ENCODE results near the gene LRRC58. TPM values are rescaled to one million over a fixed set of nuclear protein-coding genes. Genes with fewer than 3 reads are reported as not detected.
"Not testable (repeated sequence)": the region's sequence is repeated elsewhere in the genome, so short reads cannot be mapped to it uniquely, and the experiment has no call there.

Gene LRRC58
- total and polyA plus RNA-seq, 7 donors = 4.2 to 48.5 (median 34.5) TPM

DNA sequence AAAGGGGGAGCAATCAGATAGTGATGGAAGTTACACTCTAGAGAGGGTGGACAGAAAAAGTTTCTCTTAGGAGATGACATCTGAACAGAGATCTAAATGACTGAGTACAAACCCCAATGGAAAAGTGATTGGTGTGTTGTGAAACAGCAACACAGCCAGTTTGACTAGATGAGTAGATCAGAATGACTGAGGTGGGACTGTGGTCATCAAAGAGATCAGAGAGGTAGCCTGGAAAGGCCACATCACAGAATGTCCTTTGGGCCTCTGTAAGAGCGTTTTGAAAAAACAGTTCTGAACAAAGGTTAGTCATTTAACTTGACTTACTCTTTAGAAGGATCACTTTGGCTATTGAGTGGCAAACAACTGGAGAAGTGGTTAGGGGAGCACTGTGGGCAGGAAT, 10.6 kb downstream of the LRRC58 start:
- intact Hi-C loops (cut with DNase I) = no loop called here
- no peak overlapping the region for H3K4me3 ChIP-seq

DNA sequence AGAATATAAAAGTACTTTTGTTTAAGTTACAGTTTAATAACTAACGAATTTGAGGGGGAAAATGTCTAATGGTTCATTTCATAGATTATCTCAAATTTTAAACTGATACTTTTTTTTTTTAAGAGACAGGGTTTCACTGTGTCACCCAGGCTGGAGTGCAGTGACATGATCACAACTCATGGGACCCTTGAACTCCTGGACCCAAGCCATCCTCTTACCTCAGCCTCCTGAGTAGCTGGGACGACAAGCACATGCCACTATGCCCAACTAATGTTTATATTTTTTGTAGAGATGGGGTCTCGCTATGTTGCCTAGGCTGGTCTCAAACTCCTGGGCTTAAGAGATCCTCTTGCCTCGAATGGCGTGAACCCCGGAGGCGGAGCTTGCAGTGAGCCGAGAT, 16.5 kb downstream of the LRRC58 start:
- Histone ChIP-seq H3K4me3 (no peak overlapping the region), H3K9me3 (no peaks in the 10 kb centered on the region), H3K27me3 (no peaks in the 10 kb centered on the region), H3K36me3 (peaks cover 3 to 73% (median 25%) of the 10 kb centered on the region in 4 donors), H3K27ac (no peak overlapping the region), H3K4me1 (no peaks in the 10 kb centered on the region)
- TF ChIP-seq POLR2A (IDR thresholded peaks at IDR 0.05) (no peak), EP300 (IDR thresholded peaks at IDR 0.05) (no peak)
- TF ChIP-seq, protein P1, sequence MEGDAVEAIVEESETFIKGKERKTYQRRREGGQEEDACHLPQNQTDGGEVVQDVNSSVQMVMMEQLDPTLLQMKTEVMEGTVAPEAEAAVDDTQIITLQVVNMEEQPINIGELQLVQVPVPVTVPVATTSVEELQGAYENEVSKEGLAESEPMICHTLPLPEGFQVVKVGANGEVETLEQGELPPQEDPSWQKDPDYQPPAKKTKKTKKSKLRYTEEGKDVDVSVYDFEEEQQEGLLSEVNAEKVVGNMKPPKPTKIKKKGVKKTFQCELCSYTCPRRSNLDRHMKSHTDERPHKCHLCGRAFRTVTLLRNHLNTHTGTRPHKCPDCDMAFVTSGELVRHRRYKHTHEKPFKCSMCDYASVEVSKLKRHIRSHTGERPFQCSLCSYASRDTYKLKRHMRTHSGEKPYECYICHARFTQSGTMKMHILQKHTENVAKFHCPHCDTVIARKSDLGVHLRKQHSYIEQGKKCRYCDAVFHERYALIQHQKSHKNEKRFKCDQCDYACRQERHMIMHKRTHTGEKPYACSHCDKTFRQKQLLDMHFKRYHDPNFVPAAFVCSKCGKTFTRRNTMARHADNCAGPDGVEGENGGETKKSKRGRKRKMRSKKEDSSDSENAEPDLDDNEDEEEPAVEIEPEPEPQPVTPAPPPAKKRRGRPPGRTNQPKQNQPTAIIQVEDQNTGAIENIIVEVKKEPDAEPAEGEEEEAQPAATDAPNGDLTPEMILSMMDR (IDR thresholded peaks at IDR 0.05) = no peak
- intact Hi-C loops (cut with DNase I) = no loop called here
- DNase-seq = no peak
- 95 to 96% methylated on average over 8 of the region's 8 CpGs for WGBS, 2 donors

More for the DNA sequence above, 10.6 kb downstream of the LRRC58 start:
- WGBS, 2 donors = 87 to 94% methylated on average over 1 of the region's 1 CpG
- no peak for DNase-seq
- H3K9me3 ChIP-seq = peaks cover 0 to 5% (median 0%) of the 10 kb centered on the region in 4 donors
- no peak overlapping the region for H3K27ac ChIP-seq
- H3K36me3 ChIP-seq = peaks cover 0 to 15% (median 9%) of the 10 kb centered on the region in 4 donors
- peaks cover 0 to 9% (median 0%) of the 10 kb centered on the region in 4 donors for H3K4me1 ChIP-seq
- TF ChIP-seq, protein P1 (IDR thresholded peaks at IDR 0.05) = no peak
- TF ChIP-seq EP300 (IDR thresholded peaks at IDR 0.05) (no peak), POLR2A (IDR thresholded peaks at IDR 0.05) (no peak), POLR2AphosphoS5 (IDR thresholded peaks at IDR 0.05) (no peak)
- H3K27me3 ChIP-seq = no peaks in the 10 kb centered on the region

DNA sequence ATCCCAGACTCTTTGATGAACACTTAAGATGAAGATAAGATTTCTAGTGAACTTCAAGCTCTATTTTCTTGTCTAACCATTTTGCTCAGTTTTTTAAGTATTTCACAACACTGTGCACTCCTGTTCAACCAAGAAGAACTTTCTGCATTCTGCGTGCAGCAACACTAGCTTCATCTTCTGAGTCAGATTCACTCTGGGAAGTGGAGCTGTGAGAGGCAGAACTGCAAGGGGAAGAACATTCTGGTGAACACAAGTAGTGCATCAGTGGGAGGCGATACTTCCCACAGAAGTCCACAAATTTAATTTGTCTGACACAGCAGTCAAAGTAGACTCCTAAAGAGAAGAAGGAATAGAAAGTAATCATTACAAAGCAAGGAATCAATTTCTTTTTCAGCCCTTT, 18.1 kb downstream of the LRRC58 start:
- H3K36me3 ChIP-seq = peaks cover 3 to 75% (median 25%) of the 10 kb centered on the region in 4 donors
- intact Hi-C loops (cut with DNase I) = no loop called here
- H3K4me3 ChIP-seq = no peak overlapping the region

DNA sequence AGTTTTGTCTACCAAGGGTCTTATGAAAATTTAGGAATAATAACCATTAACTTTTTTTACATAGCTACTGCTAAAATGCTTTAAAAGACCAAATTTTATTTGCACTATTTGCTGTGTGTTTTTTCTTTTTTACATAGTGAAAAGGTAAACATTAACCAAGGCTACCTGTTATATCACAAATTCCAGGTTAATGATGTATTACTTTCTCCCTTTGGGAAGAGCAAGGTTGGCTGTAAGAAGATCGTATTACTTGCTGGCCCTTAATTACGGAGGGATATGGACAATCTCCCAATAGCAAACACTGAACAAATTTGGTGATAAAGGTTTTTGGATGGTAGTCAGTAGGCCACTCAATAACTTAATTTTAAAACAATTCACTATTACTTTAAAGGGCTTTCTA, 22.4 kb downstream of the LRRC58 start:
- Histone ChIP-seq H3K36me3 (peaks cover 0 to 69% (median 17%) of the 10 kb centered on the region in 4 donors), H3K27me3 (no peaks in the 10 kb centered on the region), H3K9me3 (no peaks in the 10 kb centered on the region), H3K27ac (no peak overlapping the region), H3K4me1 (no peaks in the 10 kb centered on the region), H3K4me3 (no peak overlapping the region)
- no peak for DNase-seq
- TF ChIP-seq, protein P1 (IDR thresholded peaks at IDR 0.05) = no peak
- TF ChIP-seq POLR2AphosphoS5 (IDR thresholded peaks at IDR 0.05) (no peak), EP300 (IDR thresholded peaks at IDR 0.05) (no peak), POLR2A (IDR thresholded peaks at IDR 0.05) (no peak)
- 67 to 92% methylated on average over 2 of the region's 2 CpGs for WGBS, 2 donors
- intact Hi-C loops (cut with DNase I) = no loop called here

More for the DNA sequence above, 18.1 kb downstream of the LRRC58 start:
- TF ChIP-seq POLR2A (IDR thresholded peaks at IDR 0.05) (no peak), POLR2AphosphoS5 (IDR thresholded peaks at IDR 0.05) (no peak), EP300 (IDR thresholded peaks at IDR 0.05) (no peak)
- TF ChIP-seq, protein P1 (IDR thresholded peaks at IDR 0.05) = no peak
- WGBS, 2 donors = 89 to 94% methylated on average over 2 of the region's 2 CpGs
- H3K27me3 ChIP-seq = no peaks in the 10 kb centered on the region
- no peak for DNase-seq
- no peak overlapping the region for H3K27ac ChIP-seq
- no peaks in the 10 kb centered on the region for H3K9me3 ChIP-seq
- H3K4me1 ChIP-seq = no peaks in the 10 kb centered on the region

DNA sequence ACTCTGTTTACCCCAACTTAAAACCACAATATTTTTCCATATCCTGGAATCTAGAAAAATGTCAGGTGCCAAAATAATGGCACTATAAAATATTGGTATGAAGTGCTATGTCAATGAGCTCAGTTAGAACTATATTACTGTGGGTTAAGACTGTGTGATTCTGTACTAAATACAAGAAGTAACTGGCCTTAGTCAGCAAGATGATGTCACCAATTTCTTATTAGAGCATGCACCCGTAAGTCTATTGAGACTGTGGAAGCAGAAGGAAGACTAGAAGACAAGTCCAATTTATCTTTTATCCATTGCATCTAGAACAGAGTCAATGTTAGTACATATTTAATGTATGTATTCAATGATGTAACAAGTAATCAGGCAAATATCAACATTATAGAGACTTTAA, 25.0 kb downstream of the LRRC58 start:
- Histone ChIP-seq H3K4me1 (no peaks in the 10 kb centered on the region), H3K27me3 (no peaks in the 10 kb centered on the region), H3K4me3 (no peak overlapping the region), H3K36me3 (peaks cover 0 to 43% (median 2%) of the 10 kb centered on the region in 4 donors), H3K9me3 (no peaks in the 10 kb centered on the region), H3K27ac (no peak overlapping the region)
- no peak for DNase-seq
- intact Hi-C loops (cut with DNase I) = no loop called here
- TF ChIP-seq POLR2A (IDR thresholded peaks at IDR 0.05) (no peak), POLR2AphosphoS5 (IDR thresholded peaks at IDR 0.05) (no peak), EP300 (IDR thresholded peaks at IDR 0.05) (no peak)
- TF ChIP-seq, protein P1 (IDR thresholded peaks at IDR 0.05) = no peak
- WGBS, 2 donors = 73 to 88% methylated on average over 1 of the region's 1 CpG

DNA sequence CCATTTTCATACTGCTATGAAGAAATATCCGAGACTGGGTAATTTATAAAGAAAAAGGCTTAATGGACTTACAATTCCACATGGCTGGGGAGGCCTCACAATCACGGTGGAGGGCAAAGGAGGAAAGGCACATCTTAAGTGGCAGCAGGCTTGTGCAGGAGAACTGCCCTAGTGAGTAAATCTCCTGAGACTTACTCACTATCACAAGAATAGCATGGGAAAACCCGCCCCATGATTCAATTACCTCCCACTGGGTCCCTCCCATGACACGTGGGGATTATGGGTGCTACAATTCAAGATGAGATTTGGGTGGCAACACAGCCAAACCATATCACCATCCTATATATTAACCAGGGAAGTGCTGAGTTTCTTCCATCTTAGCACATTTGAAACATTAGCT, 25.4 kb downstream of the LRRC58 start:
- H3K4me3 ChIP-seq; H3K27ac ChIP-seq; DNase-seq; H3K27me3 ChIP-seq; H3K4me1 ChIP-seq; intact Hi-C loops (cut with DNase I); H3K9me3 ChIP-seq: not testable (repeated sequence)
- H3K36me3 ChIP-seq = peaks cover 0 to 38% (median 0%) of the 10 kb centered on the region in 4 donors
- 90 to 91% methylated on average over 4 of the region's 4 CpGs for WGBS, 2 donors

All from sigmoid colon (tissue), 7 donors.